GM18505 (cell line): ENCODE measurements around the gene SLC39A5.

Source experiments
- ATAC-seq: cut with Tn5 transposase; IDR thresholded peaks from one replicate; pipeline ENCODE4 v1.9.1; 2021; ENCODE audit not compliant: unreplicated experiment
- POLR2A ChIP-seq: IDR thresholded peaks from 4 replicates; pipeline ENCODE4 v1.6.1; 2011; ENCODE audit warnings: borderline replicate concordance; ENCODE audit not compliant: insufficient read depth, insufficient read length; ENCODE audit errors: extremely low read depth

The SLC39A5 gene

DNA sequence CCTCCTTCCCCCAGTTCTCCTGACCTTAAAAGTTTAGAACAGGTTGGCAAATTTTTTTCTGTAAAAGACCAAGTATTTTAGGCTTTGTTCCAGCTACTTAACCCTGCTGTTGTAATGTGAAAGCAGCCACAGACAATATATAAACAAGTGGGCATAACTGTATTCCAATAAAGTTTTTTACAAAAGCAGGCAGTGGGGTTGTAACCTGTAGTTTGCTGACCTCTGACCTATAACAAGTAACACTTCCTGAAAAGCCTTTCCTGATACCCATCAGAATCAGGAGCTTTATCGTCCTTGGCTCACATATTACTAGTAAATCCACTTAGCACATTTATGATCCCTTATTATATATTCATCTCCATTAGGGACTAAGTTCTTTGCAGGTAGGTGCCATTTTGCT is 27.5 kb upstream of the SLC39A5 start:
- no peak for TF ChIP-seq POLR2A
- no peak for ATAC-seq

DNA sequence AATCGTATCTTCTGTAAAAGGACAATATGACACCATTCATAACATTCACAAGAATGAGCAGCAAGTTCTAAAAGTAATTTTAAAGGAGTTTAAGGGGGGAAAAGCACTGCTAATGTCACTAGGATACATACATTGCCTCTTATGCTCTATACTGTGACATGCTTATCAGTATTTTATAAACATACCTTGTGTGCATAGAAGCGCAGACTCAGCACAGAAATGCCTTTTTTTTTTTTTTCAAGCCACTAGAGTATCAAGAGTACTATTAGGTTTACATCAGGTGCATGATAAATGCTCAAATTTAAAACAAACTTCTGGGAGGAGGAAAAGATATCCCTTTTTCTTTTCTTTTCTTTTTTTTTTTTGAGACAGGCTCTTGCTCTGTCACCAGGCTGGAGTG is 27.0 kb upstream of the SLC39A5 start:
- no peak for ATAC-seq
- no peak for TF ChIP-seq POLR2A

DNA sequence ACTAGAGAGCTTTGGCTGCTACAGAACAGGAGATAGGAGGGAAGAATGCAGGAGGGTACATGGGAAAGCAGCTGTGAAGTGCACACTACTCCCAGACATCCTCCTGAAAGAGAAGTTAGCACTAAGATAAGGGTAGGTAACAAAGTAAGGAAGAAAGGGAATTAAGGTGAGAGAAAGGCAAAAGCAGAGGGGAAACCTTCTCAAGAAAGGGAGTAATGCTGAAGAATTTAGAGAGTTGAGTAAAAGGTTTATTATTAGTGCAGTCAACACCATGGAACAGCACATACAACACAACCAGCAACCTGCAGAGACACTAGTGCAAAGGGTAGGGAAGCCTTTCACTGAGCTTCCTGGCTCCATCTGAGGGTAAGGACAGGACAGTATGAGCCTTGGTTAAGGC is 25.6 kb upstream of the SLC39A5 start:
- no peak for ATAC-seq
- TF ChIP-seq POLR2A = no peak

DNA sequence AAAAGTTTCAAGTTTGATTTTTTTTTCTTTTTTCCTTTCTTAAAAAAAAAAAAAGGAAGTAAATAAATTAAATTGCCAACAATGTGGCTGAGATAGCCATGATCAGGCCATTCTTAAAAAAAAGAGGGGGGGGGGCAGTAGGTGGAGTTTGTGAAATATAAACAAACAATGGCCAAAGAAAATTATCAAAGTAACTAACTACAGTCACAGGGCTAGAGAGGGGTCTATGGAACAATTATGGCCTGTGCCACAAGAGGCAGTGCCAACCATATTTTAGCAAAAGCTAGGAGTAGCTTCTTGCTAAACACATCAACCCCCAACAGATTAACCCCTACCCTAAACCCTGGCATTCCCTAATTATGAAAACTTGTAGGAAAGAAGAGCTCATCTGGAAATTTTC is 24.4 kb upstream of the SLC39A5 start:
- no peak for ATAC-seq
- TF ChIP-seq POLR2A = no peak

DNA sequence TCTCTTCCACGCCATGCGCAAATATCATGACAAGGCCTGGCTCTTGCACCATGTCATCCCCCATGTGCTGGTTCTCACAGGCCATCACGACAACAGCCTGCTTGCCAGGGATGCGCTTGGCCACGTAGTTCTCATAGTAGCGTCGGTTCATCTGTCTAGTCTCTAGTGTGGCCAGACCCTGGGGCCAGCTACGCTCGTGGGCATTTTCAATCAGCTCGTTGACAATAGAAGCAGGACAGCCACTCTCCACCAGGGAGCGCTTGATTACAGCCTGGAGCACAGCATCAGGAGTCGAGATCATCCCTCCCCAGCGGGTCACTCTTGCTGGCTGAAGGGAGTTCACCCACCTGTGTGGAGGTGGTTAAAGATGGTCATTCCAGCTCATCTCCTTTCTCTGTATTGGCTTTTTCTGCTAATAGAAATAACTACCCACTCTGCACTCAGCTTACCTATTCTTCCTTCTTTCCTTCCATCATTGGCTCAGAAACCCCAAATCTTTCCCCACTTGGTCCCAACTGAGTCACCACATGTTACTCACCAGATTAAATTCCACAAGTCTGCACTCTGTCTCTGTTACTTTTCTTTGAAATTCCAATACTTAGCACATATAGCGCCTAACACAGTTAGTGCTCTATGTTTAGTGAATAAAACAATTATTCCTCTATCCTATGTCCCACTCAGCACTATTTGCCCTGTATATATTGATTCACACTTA is 23.2 kb upstream of the SLC39A5 start:
- no peak for TF ChIP-seq POLR2A
- ATAC-seq = no peak

DNA sequence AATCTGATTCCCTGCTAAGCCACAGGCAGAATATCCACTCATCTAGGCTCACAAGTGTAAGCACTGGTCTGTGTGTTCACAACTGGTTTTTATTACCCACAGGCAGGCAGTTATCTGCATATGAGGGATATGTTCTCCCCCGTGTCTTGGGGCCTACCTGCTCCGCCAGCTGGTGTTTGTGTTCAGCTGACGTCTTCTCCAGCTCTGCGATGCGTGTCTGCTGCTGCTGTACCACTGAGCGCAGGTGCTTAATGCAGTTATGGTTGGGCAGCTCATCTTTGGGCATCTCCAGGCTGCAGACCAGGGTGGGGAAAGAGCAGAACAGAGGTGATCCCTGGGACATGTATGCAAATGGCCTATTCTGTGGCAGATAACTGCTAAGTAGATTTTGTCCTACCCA is 21.8 kb upstream of the SLC39A5 start:
- TF ChIP-seq POLR2A = no peak
- no peak for ATAC-seq

DNA sequence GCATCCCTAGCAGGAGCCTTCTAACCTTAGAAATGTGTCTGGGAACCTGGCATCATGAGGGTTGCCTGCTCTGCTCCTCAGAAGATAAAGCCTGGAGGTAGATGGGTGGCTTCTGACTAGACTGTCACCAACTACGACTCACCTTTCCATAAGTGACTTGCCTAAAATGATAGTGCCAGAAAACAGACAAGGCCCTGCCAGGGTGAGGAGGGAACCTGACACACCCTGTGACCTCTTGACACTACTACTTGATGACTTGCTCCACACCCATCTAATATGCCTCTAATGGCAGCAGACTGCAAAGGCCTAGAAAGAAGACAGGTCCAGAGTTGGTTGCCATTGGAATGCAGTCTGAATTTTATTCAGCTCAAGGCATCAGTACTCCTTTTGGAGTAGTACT is 17.5 kb upstream of the SLC39A5 start:
- no peak for TF ChIP-seq POLR2A
- no peak for ATAC-seq

DNA sequence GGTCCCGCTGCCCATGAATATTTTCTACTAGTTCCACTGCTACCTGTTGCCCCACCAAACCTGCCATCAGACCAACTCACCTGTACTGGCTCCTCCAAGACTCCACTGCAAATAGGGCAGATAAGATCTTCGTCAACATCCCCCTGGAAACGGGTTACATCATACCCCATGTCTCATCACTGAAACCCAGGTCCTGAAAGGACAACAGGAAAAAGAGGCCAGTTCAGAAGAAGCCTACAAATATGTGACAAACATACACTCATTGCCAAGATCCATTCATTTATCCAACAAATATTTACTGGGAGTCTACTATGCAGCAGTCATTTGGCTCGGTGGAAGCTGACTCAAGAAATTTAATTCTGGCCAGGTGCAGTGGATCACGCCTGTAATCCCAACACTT is 16.0 kb upstream of the SLC39A5 start:
- no peak for TF ChIP-seq POLR2A
- ATAC-seq = no peak

DNA sequence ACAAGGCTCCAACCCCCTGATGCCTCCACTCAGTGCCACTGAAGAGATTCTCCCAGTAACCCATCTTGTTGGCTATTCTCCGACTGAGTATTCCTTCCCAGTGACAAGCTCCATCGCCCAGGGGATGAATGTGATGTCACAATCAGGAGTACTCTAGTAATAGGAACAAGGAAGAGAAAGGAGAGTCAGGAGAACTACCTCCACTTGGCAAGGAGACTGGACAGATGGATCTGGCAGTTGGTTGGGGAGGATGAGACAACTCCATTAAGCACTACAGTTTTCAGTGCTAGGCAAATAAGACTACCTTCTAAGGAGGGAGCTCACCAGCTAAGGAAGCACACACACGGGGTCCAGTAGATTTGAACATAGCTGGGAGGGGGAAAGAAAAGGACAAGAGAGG is 13.4 kb upstream of the SLC39A5 start:
- no peak for TF ChIP-seq POLR2A
- no peak for ATAC-seq

DNA sequence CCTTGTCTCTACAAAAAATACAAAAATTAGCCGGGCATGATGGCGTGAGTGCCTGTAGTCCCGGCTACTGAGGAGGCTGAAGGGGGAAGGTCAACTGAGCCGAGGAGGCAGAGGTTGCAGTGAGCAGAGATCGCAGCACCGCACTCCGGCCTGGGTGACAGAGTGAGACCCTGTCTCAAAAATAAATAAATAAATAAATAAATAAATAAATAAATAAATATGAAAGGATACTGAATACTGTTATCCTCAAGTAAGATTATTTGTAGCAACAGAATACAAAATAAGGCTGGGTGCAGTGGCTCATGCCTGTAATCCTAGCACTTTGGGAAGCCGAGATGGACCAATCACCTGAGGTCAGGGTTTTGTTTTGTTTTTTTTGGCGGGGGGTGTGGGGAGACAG is 10.0 kb upstream of the SLC39A5 start:
- no peak for ATAC-seq
- no peak for TF ChIP-seq POLR2A

DNA sequence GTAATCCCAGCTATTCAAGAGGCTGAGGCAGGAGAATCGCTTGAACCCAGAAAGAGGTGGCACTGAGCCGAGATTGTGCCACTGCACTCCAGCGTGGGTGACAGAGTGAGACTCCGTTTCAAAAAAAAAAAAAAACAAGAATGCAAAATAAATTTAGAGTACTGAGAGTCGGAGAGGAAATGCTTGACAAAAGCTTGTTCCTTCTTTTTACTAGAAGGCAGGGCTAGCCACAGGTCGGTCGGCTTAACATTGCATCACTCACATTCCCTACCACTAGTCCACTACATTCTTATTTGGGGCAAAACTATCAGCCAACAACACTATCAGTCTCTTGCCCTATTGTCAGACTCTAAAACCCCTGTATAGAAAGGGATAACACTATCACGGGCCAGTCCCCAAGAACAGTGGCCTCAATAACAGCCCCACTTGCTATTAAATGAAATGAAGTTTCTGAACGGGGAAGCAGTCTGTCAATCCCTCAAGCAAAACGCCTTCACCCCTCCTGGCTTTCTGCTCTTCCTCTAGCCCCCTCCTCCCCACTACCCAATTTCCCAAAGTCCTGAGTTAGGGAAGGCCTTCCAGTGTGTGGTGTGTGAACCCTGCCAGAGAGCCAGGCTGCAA is 9.1 kb upstream of the SLC39A5 start:
- ATAC-seq = no peak
- TF ChIP-seq POLR2A = no peak

DNA sequence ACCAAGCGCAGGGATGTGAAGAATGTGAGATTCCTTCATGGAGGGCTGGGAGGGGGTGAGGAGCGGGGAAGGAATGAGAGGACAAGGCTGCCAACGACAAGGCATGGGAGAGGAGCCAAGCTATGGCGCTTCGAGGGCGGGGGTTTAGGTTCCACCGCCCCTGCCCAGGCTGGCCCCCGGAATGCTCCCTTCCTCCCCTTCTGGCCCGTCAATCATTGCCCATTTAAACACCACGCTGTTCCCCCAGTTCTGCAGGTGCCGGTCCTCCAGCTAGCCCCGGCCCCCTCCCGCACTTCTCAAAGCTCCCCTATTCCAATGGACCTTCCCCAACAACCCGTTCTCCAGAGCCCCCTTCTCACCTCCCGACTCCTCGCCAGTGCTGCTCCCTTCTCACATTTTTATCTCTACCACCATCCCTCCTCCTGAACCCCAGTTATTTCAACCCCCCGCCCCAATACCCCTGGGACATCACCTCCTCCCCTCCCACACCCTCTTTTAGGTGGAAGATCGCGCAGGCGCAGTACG is 8.6 kb upstream of the SLC39A5 start:
- peak; percentile 19 for ATAC-seq
- no peak for TF ChIP-seq POLR2A

DNA sequence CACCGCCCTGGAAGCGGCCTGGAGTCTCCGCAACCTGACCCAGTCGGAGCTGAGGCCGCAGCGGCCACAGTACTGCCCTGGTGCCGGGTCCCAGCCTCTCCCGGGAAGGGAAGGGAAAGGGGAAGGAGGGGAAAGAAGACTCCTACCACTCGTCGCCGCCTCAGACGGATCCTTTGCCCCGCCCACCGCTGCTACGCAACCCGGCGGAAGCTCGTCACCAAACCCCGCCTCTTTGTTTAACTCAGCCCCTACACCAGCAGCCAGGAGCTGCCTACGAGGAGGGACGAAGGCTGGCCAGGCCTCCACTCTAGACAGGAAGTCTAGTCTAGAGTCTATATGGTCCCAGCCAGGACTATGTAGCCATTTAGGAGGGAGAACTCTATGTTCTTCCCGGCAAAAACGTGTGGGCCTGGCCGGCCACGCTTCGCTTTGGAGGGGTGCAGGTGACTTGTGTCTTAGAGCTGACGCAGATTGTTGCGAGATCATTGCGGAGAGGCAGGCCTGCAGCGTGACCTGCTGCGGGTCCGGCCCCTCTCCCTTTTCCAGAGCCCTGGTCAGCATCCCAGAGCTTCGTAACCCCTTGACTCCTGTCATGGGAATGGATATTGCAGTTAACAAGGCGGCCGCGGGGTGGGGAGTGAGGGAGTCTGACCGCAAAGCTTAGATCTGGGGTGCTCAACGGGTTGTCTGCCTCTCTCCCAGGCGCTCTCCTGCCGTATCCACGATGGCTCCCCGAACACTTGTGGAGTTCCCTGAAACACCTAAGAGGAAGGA is 7.9 kb upstream of the SLC39A5 start, which contains the start of gene RNF41:
Gene RNF41, minus strand, starts transcription at position 166 of the 774 bp plus-strand sequence. CDS start 7,875 bp downstream, outside the sequence.
- peak; percentile 95 for TF ChIP-seq POLR2A
- ATAC-seq = peak; percentile 71
